ENCODE results near the gene BCL7A. TPM values are rescaled to one million over a fixed set of nuclear protein-coding genes. Genes with fewer than 3 reads are reported as not detected.

BCL7A gene
- total RNA-seq, 1 experiment from 2014 or later: 18.2 TPM

DNA sequence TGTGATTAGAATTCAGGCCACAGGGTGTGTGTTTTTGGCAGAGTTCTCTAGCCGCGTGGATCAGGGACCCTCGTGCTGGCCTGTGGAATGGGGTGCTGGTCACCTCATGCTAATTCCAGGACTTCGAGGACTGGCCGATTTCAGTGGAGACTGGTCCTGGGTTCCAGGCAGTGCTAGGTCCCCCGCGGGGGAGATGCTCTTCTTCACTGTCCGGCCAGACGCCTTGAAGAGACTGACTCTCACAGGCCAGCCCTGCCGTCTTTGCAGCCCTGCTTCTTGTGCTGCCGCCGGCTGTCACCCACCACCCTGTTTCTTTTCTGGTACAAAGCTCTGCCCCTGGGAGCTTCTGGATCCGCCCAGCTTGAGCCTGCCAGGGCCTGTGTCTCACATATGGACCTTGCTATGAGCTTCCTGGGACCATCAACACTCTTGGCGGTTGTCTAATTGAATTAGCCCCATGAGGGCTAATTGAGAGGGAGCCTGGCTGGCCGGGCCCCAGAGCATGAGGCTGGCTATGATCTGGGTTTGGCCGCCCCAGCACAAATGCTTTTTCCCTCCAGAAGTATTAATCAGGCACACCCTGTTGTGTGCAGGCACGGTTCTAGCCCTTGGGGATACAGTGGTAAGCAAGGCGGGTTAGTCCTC lies 65.1 kb downstream of the BCL7A start:
- Mint-ChIP-seq H3K4me1 (peaks cover 18 to 24% of the 10 kb centered on the region in 2 experiments), H3K27ac (peak overlapping the region in 2 of 3 experiments; percentile 26 to 50; a peak in 1 of 7 replicates), H3K9me3 (no peaks in the 10 kb centered on the region), H3K36me3 (ENCODE audit: insufficient read depth in 1 of 3, low read depth in 3 of 3) (peaks cover 11 to 22% (median 16%) of the 10 kb centered on the region in 3 experiments; a peak in 6 of 7 replicates), H3K27me3 (ENCODE audit: low read depth) (no peaks in the 10 kb centered on the region; the same call in 1 of the 2 replicates), H3K4me3 (no peak overlapping the region)
- Histone ChIP-seq H3K14ac (ENCODE audit: insufficient read depth, low read length) (no peak overlapping the region), H2AK5ac (ENCODE audit: insufficient read length, low read length) (no peak overlapping the region), H2AFZ (ENCODE audit: low read length) (no peak overlapping the region), H3K9me3 (ENCODE audit: control insufficient read depth, low read depth, low read length) (no peaks in the 10 kb centered on the region), H2BK20ac (ENCODE audit: low read depth, low read length, poor library complexity, severe bottlenecking) (no peak overlapping the region), H3K27me3 (ENCODE audit: insufficient read depth, low read length) (no peaks in the 10 kb centered on the region), H3K56ac (ENCODE audit: insufficient read length, low read depth, low read length) (no peak overlapping the region), H3K23ac (ENCODE audit: insufficient read length, low read depth, low read length) (no peak overlapping the region), H4K8ac (replicated peaks; ENCODE audit: insufficient read length, low read depth, low read length) (no peak overlapping the region), H2BK12ac (ENCODE audit: insufficient read length, low read depth, low read length) (no peak overlapping the region), H3K4me2 (ENCODE audit: insufficient read depth, insufficient read length, low read length) (no peak overlapping the region), H2BK120ac (ENCODE audit: low read depth, low read length, poor library complexity, severe bottlenecking) (no peak overlapping the region), H4K91ac (ENCODE audit: insufficient read length, low read depth, low read length) (no peak overlapping the region), H3K23me2 (ENCODE audit: insufficient read length, low read depth, low read length, poor library complexity, severe bottlenecking) (no peaks in the 10 kb centered on the region), H3T11ph (ENCODE audit: low read length) (no peak overlapping the region), H3K79me1 (ENCODE audit: insufficient read depth, low read depth, low read length, poor library complexity, severe bottlenecking) (no peaks in the 10 kb centered on the region), H2BK15ac (ENCODE audit: low read depth, low read length) (no peak overlapping the region), H3K4me1 (ENCODE audit: insufficient read depth, low read length) (peaks cover 2% of the 10 kb centered on the region; the same call in 1 of the 2 replicates), H3K9ac (ENCODE audit: extremely low read depth, insufficient read length, low read length) (no peak overlapping the region), H3K18ac (ENCODE audit: insufficient read length, low read depth, low read length) (no peak overlapping the region), H4K20me1 (ENCODE audit: control insufficient read depth, insufficient read depth, insufficient read length) (no peaks in the 10 kb centered on the region), H3K79me2 (ENCODE audit: insufficient read depth, low read length) (peaks cover 6% of the 10 kb centered on the region; the same call in 1 of the 2 replicates), H4K5ac (ENCODE audit: insufficient read length, low read depth, low read length) (no peak overlapping the region), H2BK5ac (ENCODE audit: insufficient read length, low read length) (no peak overlapping the region), H3K4ac (ENCODE audit: low read depth, low read length) (no peak overlapping the region), H3K27ac (ENCODE audit: insufficient read length, low read depth, low read length) (no peak overlapping the region)
- DNase-seq: no peak
- no CpG with 5 or more reads among the region's 18 CpGs for WGBS (ENCODE audit: extremely low coverage, insufficient read length, low lambda C conversion rate)
- TF ChIP-seq, protein P1, sequence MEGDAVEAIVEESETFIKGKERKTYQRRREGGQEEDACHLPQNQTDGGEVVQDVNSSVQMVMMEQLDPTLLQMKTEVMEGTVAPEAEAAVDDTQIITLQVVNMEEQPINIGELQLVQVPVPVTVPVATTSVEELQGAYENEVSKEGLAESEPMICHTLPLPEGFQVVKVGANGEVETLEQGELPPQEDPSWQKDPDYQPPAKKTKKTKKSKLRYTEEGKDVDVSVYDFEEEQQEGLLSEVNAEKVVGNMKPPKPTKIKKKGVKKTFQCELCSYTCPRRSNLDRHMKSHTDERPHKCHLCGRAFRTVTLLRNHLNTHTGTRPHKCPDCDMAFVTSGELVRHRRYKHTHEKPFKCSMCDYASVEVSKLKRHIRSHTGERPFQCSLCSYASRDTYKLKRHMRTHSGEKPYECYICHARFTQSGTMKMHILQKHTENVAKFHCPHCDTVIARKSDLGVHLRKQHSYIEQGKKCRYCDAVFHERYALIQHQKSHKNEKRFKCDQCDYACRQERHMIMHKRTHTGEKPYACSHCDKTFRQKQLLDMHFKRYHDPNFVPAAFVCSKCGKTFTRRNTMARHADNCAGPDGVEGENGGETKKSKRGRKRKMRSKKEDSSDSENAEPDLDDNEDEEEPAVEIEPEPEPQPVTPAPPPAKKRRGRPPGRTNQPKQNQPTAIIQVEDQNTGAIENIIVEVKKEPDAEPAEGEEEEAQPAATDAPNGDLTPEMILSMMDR (conservative IDR thresholded peaks at IDR 0.05): no peak

Data from H9 (cell line).